C4-2B (cell line): Measurements from ENCODE around the gene CTSL.

Source experiments
- H3K27ac ChIP-seq: fragments of 450-650 bp; 2 replicates; pipeline ENCODE4 v1.5.1; 2017
- ZFX ChIP-seq: fragments of 450-650 bp; IDR thresholded peaks from 2 replicates; pipeline ENCODE4 v1.6.1; 2017
- TF ChIP-seq, protein P1 (sequence below): fragments of 450-650 bp; conservative IDR thresholded peaks from 2 replicates; pipeline ENCODE4 v1.5.1; 2017; ENCODE audit warnings: mild to moderate bottlenecking

CTSL gene

DNA sequence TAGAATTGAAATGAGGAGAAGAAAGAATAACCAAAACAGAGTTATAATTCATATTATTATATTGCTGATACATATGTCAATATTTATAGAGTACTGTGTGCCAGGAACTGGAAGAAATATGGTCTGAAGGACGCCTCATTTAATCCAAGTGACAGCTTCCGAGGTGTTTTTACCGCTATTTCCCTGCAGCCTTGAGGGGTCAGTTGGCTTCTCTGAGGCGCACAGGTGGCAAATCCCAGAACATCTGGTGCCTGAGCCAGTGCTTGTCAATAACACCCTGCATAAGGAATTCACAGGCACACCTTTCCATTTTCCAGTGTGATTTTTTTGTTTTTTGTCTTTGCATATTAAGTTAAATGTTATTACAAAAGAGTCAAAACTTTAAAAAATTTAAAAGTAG, 43.3 kb upstream of the CTSL start:
- H3K27ac ChIP-seq, result no peak overlapping the region
- TF ChIP-seq ZFX, result no peak
- TF ChIP-seq, protein P1, sequence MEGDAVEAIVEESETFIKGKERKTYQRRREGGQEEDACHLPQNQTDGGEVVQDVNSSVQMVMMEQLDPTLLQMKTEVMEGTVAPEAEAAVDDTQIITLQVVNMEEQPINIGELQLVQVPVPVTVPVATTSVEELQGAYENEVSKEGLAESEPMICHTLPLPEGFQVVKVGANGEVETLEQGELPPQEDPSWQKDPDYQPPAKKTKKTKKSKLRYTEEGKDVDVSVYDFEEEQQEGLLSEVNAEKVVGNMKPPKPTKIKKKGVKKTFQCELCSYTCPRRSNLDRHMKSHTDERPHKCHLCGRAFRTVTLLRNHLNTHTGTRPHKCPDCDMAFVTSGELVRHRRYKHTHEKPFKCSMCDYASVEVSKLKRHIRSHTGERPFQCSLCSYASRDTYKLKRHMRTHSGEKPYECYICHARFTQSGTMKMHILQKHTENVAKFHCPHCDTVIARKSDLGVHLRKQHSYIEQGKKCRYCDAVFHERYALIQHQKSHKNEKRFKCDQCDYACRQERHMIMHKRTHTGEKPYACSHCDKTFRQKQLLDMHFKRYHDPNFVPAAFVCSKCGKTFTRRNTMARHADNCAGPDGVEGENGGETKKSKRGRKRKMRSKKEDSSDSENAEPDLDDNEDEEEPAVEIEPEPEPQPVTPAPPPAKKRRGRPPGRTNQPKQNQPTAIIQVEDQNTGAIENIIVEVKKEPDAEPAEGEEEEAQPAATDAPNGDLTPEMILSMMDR, result no peak

DNA sequence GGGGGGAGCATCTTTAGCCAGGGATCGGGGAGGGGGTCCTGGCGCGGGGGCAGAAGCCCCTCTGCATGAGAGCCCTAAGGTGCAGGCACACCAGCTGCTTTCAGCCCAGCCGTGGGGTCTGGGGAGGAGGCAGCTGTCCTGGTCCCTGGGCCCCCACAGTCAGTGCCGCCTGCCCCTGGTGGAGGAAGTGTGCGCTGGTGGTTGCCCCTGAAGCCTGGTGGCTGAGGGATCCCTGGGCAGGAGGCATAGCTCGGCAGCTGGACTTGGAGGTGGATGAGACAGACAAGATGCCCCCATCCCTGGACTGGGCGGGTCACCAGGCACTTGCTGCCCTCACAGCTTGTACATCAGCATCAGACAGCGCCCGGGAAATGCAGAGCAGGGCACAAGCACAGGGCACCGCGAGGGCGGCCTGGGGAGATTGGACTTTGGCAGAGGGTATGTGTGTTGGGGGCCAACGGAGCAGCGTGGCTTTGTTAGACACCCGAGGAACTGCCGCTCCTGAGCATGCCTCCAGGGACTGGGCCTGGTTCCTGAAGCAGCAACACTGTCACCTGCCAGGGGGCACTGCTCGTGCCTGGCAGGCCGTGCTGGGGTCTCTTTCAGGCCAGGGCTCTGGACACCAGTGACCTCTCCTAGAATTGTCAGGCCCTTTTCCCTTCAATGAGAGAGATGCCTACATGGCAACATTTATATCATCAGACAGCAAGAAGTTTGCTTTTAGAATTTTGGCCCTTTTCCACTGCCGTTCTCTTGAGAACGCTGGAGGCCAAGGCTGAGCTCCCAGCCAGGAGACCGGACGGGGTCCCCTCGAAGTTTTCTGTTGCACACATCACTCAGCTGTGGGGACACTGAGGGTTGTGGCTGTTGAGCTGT, 41.9 kb upstream of the CTSL start:
- TF ChIP-seq ZFX, result no peak
- TF ChIP-seq, protein P1, result no peak
- H3K27ac ChIP-seq, result no peak overlapping the region

DNA sequence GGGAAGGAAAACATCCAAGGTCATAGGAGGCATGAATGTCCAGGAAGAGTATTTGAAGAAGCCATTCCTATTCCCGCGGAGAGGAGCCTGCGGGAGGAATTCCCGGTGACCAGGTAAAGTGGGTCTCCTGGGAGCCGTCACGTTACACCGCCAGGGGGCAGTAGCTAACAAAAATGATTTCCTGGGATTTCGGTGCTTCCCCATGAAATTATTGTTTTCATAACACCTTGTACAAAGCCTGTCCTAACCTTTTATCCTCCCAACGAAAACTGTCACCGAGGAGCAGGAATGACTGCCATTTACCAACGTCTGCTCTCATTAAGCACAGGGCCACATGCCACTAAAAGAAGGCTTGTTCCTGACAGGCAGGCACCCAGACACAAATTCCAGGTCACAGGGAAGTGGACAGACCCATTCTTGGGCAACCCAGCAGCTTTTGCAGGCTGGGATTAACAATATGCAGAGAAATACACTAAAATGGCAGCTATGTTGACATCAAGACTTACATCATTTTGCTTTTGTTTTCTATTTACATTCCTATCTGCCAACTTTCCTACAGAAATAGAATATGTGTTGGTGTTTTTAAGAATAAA, 41.2 kb upstream of the CTSL start:
- TF ChIP-seq, protein P1, result peak; percentile 90
- TF ChIP-seq ZFX, result no peak
- no peak overlapping the region for H3K27ac ChIP-seq

DNA sequence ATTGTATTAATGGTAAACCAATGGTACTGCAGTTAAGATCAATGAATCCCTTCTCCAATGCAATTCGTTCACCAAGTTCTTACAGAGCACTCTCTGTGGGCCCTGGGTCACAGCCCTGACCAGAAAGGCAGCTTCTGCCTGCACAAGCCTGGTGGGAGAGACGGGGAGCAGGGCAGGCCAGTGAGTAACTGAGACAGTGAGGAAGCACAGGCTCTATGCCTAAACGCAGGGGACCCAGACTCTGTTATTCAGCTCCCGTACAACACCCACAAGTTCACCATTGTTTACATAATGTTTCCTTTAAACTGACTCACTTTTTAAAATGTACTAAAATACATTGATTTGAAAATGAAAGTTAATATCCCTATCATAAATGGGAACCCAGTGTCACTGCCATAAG, 40.5 kb upstream of the CTSL start:
- TF ChIP-seq, protein P1, result no peak
- TF ChIP-seq ZFX, result no peak
- H3K27ac ChIP-seq, result no peak overlapping the region

DNA sequence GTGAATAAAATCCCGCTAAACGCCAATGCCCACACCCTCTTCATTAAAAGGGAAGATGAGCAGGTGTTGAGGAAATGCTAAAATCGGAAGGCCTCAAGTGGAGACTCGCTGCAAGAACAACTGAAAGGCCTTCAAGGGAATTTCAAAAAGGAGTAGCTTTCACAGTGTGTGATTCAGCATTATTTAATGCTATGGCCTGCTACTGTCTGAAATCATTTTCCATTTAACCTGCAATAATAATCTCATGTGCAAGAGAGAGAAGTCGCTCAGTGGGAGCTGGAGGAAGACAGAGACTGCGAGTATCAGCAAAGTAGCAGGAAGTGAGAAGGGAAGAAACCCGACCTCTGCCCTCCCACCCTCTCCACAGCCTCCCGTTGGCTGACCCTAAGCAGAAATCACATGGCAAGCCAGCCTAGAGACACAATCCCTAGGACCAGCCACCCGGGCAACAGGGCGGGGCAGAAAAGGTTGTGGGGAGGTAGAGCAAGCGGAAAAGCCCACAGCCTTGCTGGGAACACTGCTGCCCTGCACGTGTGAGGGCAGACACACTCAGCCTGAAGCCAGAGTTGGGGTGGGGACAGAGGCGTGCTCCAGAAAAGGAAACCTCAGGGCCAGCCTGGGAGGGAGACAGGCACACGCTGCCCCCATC, 39.9 kb upstream of the CTSL start:
- TF ChIP-seq ZFX, result no peak
- TF ChIP-seq, protein P1, result no peak

DNA sequence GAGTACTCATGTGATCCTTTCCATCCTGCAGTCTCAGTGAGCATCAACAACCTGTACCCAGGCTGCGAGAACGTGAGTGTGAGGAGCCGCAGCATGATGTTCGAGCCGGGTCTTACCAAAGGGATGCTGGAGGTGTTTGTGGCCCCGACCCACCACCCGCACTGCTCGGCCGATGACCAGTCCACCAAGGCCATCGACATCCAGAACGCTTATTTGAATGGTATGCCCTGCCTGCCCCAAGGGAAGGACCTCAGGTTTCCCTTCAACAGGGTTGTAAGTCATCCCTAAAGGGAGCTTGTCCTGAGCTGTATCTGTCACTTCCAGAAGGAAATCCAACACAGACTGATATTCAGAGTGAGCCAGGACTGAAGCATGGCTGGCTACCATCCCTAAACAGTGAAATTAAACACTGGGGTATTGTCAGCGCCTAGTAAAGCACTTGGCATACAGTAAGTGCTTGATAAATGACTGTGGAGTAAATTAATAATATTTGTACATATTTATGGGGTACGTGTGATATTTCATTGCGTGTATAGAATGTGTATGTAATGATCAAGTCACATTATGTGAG, 39.3 kb upstream of the CTSL start:
- H3K27ac ChIP-seq, result no peak overlapping the region
- no peak for TF ChIP-seq ZFX
- TF ChIP-seq, protein P1, result no peak

More for the DNA sequence above, 39.9 kb upstream of the CTSL start:
- H3K27ac ChIP-seq, result no peak overlapping the region
